GOT3 (cell line): Measurements from ENCODE around the gene FPR1.
"Not testable (repeated sequence)": the region's sequence is repeated elsewhere in the genome, so short reads cannot be mapped to it uniquely, and the experiment has no call there.

Experiments
- DNase-seq: peaks from one replicate; lab custom pipeline; 2025; ENCODE audit warnings: mixed read lengths; lab: John Stamatoyannopoulos, UW

FPR1 gene

GRCh38 chr19:51779703-51780102 lies 28.0 kb upstream of the FPR1 start:
- DNase-seq: no peak

DNA sequence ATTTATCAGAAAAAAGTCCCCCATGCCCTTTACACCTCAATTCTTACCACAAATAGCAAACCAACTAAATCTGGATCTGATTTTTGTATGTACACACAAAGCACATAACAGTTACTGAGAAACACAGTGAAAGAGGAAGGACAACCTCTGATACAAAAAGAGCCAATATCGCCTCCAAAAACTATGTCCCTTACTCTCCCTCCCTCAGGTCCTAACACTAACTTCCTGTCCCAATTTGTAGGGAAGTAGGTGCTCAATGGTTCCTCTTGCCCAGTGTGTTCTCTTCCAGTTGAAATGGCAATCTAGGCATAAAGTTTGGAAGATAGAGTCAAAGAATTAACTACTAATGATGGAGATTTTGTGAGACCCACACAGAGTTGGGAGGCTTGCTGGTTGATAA lies 27.5 kb upstream of the FPR1 start:
- DNase-seq: no peak

GRCh38 chr19:51777570-51778462 lies 26.1 kb upstream of the FPR1 start:
- peak; percentile 15 for DNase-seq

DNA sequence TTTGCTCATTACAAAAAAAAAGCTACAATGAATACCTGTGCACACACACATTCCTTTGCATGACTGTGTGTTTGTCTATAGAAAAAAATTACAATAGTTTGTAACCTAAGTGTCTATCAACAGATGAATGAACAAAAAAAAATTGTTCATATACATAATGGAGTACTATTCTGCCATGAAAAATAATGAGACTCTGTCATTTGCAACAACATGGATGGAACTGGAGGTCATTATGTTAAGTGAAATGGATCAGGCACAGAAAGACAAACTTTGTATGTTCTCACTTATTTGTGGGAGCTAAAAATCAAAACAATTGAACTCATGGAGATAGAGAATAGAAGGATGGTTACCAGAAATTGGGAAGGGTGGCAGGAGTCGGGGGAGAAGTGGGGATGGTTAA lies 24.9 kb upstream of the FPR1 start:
- DNase-seq: not testable (repeated sequence)

DNA sequence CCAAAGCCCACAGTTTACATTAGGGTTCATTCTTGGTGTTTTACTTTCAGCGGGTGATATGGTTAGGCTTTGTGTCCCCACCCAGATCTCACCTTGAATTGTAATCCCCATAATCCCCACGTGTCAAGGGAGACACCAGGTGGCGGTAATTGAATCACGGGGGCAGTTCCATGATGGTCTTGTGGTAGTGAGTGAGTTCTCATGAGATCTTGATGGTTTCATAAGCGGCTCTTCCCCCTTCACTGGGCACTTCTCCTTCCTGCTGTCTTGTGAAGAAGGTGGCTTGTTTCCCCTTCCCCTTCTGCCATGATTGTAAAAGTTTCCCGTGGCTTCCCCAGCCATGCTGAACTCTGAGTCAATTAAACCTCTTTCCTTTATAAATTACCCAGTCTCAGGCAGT lies 21.3 kb upstream of the FPR1 start:
- no peak for DNase-seq

GRCh38 chr19:51771376-51772130 lies 19.9 kb upstream of the FPR1 start:
- DNase-seq: no peak

GRCh38 chr19:51766461-51766860 lies 14.8 kb upstream of the FPR1 start:
- DNase-seq: no peak

- no peak for DNase-seq
Measured at GRCh38 chr19:51765086-51765485, 13.4 kb upstream of the FPR1 start.

- no peak for DNase-seq
Measured at GRCh38 chr19:51761696-51762095, 10.0 kb upstream of the FPR1 start.

DNA sequence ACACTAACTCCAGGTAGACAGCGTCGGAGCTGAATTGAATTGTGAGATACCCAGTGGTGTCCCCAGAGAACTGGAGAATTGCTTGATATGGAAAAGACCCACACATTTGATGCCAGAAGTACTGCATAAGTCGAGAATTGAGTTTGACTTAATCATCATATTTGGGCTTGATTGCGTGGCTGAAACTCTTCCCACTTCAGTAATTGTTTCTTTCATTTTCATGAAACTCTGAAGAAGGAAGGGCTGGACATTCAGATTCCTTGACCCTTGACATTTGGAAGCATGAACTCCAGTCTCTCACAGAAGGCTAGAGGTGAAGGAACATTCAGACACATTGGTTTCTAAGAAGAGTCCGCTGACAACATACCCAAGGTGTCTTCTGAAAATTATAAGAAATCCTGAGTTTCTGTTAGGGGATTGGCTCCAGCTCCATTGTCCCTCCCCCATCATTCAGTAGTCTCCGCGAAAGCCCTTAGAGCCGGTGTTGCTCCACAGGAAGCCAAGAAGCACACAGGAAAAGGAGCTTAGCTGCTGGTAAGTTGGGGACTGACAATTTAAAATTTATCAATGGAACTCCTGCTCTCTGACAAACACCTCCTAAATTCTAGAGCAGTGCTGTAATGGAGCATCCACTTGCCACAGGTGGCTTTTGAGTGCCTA lies 9.1 kb upstream of the FPR1 start, which contains the start of gene FPR2:
Gene FPR2 (plus strand): TSS at position 484 of the 660 bp plus-strand sequence. CDS start 7,479 bp downstream, outside the sequence.
- no peak for DNase-seq

DNA sequence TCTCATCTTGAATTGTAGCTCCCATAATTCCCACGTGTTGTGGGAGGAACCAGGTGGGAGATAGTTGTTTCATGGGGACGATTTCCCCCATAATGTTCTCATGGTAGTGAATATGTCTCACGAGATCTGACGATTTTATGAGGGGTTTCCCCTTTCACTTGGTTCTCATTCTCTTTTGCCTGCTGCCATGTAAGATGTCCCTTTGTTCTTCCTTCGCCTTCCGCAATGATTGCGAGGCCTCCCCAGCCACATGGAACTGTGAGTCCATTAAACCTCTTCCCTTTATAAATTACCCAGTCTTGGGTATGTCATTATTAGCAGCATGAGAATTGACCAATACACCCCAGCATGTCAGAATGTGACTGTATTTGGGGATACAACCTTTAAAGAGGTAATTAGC lies 3.9 kb upstream of the FPR1 start:
- DNase-seq: no peak

GRCh38 chr19:51754770-51755169 lies 3.1 kb upstream of the FPR1 start:
- no peak for DNase-seq

GRCh38 chr19:51754109-51754508 lies 2.4 kb upstream of the FPR1 start:
- DNase-seq: no peak

DNA sequence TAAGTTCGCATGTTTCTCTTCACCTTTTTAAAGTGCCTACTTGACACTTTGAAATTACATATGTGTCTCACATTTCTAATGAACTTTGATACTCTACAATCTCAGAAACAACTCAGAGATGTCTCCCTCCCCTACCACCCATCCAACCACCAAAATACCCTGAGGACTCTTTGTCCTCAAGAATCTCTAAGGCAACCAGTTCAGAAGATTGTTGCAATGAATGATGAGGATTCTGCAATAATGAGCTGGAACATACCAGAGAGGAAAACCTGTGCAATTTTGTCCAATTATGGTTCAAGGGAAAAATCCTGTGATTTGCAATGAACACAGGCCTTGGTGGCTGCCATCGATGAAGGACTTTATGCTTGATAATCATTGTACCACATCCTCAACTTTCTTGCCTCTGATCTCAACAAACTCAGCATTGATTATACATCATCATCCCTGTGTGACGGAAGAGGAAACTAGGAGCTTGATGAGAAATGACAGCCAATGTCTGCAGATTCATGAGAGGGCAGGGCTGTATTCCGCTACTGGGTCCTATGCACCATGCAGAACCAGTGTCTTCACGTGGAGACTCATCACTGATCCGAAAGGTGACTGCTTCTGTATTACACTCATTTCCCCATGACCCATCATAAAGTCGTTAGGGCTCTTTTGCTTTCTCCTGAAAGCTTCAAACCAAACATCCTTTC lies 1.1 kb downstream of the FPR1 start:
- no peak for DNase-seq

GRCh38 chr19:51749979-51750378 lies 1.7 kb downstream of the FPR1 start:
- no peak for DNase-seq

DNA sequence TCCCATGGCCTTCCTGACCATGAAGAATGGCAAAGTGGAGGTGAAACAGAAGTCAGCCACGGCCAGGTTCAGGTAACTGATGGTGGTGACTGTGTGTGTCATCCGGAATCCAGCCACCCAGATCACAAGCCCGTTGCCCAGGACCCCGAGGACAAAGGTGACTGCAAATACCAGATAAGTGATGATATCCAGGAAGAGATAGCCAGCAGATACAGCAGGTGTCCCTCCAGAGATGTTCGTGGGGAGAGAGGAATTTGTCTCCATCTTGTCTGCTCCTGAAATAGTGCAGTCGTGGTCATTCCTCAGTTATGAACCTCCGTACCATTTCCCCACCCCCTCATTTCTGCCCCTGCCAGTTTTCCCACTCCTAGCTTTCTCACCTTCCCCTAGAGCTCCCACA lies 4.9 kb downstream of the FPR1 start:
- no peak for DNase-seq

GRCh38 chr19:51743405-51743804 lies 8.3 kb downstream of the FPR1 start:
- no peak for DNase-seq

DNA sequence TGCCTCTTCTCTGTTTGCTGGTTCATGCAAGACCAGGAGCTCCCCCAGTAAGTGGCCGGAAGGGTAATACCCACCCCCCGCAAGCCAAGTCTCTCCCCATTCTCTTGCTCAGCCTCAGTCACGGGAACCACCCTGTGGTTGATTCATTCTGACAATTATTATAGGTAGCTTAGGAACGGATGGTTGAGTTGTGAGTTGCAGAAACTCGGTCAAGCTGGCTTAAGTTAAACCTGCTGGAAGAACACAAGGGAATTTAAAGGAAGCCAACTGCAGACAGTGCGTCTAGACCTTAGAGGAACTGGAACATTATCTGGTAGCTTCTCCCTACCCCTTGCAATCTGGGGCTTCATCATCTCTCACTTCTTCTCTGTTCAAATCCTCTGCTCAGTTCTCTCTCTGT lies 8.9 kb downstream of the FPR1 start:
- DNase-seq: no peak

- no peak for DNase-seq
Measured at GRCh38 chr19:51740356-51740755, 11.3 kb downstream of the FPR1 start.

DNA sequence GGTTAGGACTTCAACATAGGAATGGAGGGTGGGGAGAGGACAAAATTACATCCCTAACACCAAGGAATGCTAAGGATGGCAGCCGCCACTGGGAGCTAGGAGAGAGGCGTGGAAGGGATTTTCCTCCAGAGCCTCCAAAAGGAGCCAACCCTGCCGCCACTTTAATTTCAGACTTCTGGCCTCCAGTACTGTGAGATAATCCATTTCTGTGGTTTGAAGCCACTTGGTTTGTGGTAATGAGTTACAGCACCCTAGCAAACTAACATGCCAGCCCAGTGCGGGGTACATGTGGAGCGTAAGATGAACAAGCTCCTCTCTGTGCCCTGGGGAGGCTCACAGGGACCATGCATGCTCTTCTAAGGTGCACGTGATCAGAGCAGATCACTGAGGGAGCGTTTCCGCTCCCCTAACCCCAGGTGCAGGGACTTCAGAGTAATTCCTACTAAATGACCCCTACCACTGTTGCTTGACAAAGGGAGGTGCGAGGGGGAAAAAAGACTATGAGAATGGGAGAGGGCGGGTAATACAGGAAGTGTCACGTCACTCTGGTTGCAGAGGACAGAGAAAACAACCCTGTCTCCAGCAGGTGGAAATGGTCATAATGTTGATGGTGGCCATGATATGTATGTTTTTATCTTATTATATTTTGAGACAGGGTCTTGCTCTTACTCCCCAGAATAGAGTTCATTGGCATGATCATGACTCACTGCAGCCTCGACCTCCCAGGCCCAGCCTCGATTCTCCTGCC lies 12.0 kb downstream of the FPR1 start:
- DNase-seq: no peak

GRCh38 chr19:51738523-51738922 lies 13.2 kb downstream of the FPR1 start:
- not testable (repeated sequence) for DNase-seq
